ENCODE measurements around the gene PRDM5.

DNA sequence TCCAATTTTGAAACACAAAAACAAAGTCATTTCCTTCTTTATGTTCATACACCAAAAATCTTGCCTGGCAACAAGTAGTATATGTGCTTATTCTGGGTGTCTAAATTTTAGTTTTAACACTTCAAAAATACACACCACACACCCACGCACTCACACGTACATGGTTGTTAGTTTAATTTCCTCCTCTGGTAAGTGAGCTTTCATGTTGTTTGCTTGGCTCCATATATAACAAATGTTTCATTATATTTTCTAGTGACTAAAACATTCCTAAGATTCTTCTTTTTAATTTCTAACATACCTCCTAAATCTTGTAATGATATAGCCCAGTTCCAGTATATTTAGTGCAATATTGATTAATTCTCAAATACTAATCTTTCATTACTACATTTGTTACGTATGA, 80.9 kb downstream of the PRDM5 start:
- TF ChIP-seq POLR2A (IDR thresholded peaks at IDR 0.05; ENCODE audit: low read length), result no peak
- no peak for TF ChIP-seq GATA1 (IDR thresholded peaks at IDR 0.05; ENCODE audit: low read depth, low read length)

Measured in erythroblast (primary cell).